ENCODE measurements around the gene SMURF1.

DNA sequence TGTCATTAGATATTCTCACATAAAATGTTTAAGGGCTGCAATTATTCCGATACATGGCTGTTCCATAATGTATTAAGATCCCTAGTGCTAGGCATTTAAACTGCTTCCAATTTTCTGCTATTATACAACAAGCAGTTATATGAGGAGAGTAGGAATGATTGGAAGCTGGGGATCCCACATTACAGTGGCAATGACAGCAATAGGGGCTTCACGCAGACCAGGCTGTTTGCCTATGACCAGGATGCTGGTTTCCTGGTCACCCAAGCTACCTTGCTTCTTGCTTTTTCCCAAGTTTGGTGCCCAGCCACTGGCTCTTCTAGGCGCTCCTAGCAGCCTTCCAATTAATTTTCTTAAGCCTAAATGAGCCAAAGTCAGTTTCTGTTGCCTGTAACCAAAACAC is 39.3 kb downstream of the SMURF1 start:
- TF ChIP-seq, protein P1, sequence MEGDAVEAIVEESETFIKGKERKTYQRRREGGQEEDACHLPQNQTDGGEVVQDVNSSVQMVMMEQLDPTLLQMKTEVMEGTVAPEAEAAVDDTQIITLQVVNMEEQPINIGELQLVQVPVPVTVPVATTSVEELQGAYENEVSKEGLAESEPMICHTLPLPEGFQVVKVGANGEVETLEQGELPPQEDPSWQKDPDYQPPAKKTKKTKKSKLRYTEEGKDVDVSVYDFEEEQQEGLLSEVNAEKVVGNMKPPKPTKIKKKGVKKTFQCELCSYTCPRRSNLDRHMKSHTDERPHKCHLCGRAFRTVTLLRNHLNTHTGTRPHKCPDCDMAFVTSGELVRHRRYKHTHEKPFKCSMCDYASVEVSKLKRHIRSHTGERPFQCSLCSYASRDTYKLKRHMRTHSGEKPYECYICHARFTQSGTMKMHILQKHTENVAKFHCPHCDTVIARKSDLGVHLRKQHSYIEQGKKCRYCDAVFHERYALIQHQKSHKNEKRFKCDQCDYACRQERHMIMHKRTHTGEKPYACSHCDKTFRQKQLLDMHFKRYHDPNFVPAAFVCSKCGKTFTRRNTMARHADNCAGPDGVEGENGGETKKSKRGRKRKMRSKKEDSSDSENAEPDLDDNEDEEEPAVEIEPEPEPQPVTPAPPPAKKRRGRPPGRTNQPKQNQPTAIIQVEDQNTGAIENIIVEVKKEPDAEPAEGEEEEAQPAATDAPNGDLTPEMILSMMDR (IDR thresholded peaks at IDR 0.05), result no peak
- no peak for TF ChIP-seq POLR2AphosphoS5 (IDR thresholded peaks at IDR 0.05)

All from suprapubic skin (tissue), 3 donors.